ENCODE data around the gene CST3.
"Not testable (repeated sequence)": the region's sequence is repeated elsewhere in the genome, so short reads cannot be mapped to it uniquely, and the experiment has no call there.

CST3 gene

GRCh38 chr20:23637282-23638221, at the start of gene CST3:
CST3 (minus strand) TSS chr20:23637955; CDS start chr20:23637862, 93 bp downstream.
- no peak for DNase-seq (ENCODE audit: low read depth)

GRCh38 chr20:23686046-23686750, 48.4 kb upstream of the CST3 start:
- no peak for DNase-seq (ENCODE audit: low read depth)

GRCh38 chr20:23685529-23685896, 47.8 kb upstream of the CST3 start:
- DNase-seq (ENCODE audit: low read depth): not testable (repeated sequence)

GRCh38 chr20:23684261-23684660, 46.5 kb upstream of the CST3 start:
- DNase-seq (ENCODE audit: low read depth): no peak

- no peak for DNase-seq (ENCODE audit: low read depth)
Measured at GRCh38 chr20:23683807-23684206, 46.1 kb upstream of the CST3 start.

GRCh38 chr20:23683281-23683680, 45.5 kb upstream of the CST3 start:
- no peak for DNase-seq (ENCODE audit: low read depth)

GRCh38 chr20:23680146-23680545, 42.4 kb upstream of the CST3 start:
- no peak for DNase-seq (ENCODE audit: low read depth)

- DNase-seq (ENCODE audit: low read depth): no peak
Measured at GRCh38 chr20:23679133-23680092, 41.7 kb upstream of the CST3 start.

GRCh38 chr20:23673209-23673608, 35.5 kb upstream of the CST3 start:
- DNase-seq (ENCODE audit: low read depth): no peak

- DNase-seq (ENCODE audit: low read depth): no peak
Measured at GRCh38 chr20:23672158-23672557, 34.4 kb upstream of the CST3 start.

GRCh38 chr20:23671479-23671878, 33.7 kb upstream of the CST3 start:
- no peak for DNase-seq (ENCODE audit: low read depth)

- no peak for DNase-seq (ENCODE audit: low read depth)
Measured at GRCh38 chr20:23670361-23670760, 32.6 kb upstream of the CST3 start.

GRCh38 chr20:23669866-23670265, 32.1 kb upstream of the CST3 start:
- DNase-seq (ENCODE audit: low read depth): no peak

- no peak for DNase-seq (ENCODE audit: low read depth)
Measured at GRCh38 chr20:23669327-23669726, 31.6 kb upstream of the CST3 start.

- no peak for DNase-seq (ENCODE audit: low read depth)
Measured at GRCh38 chr20:23668477-23668951, 30.8 kb upstream of the CST3 start.

GRCh38 chr20:23667666-23668065, 29.9 kb upstream of the CST3 start:
- DNase-seq (ENCODE audit: low read depth): no peak

- no peak for DNase-seq (ENCODE audit: low read depth)
Measured at GRCh38 chr20:23666698-23667097, 28.9 kb upstream of the CST3 start.

- no peak for DNase-seq (ENCODE audit: low read depth)
Measured at GRCh38 chr20:23666189-23666588, 28.4 kb upstream of the CST3 start.

GRCh38 chr20:23664954-23665353, 27.2 kb upstream of the CST3 start:
- DNase-seq (ENCODE audit: low read depth): no peak

- not testable (repeated sequence) for DNase-seq (ENCODE audit: low read depth)
Measured at GRCh38 chr20:23664046-23664445, 26.3 kb upstream of the CST3 start.

- DNase-seq (ENCODE audit: low read depth): no peak
Measured at GRCh38 chr20:23663180-23663579, 25.4 kb upstream of the CST3 start.
